GM18517 (cell line): ENCODE data around the gene MAGIX.

ENCODE experiments used
- ATAC-seq: cut with Tn5 transposase; IDR thresholded peaks from one replicate; pipeline ENCODE4 v1.9.1; 2021; ENCODE audit warnings: mild to moderate bottlenecking, moderate library complexity; ENCODE audit not compliant: unreplicated experiment

Gene MAGIX

DNA sequence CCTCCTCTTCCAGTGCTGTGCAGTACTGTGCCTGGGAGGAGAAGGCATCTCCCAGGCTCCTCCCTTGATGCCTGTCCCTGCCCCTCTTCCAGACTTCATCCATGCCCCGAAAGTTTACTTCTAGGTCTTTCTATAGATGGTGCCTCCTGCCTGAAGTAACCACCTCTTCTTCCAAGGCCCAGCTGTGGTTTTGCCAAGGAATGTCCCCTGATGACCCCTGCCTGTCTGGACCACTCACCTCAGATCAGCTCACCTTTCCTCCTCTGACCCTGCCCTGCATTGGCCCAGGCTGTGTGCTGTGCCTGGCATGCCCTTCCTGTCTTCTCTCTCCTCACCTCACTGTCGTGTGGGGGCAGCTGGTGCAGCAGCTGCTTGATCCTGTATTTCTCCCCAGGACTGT, 16.8 kb downstream of the MAGIX start:
- no peak for ATAC-seq

DNA sequence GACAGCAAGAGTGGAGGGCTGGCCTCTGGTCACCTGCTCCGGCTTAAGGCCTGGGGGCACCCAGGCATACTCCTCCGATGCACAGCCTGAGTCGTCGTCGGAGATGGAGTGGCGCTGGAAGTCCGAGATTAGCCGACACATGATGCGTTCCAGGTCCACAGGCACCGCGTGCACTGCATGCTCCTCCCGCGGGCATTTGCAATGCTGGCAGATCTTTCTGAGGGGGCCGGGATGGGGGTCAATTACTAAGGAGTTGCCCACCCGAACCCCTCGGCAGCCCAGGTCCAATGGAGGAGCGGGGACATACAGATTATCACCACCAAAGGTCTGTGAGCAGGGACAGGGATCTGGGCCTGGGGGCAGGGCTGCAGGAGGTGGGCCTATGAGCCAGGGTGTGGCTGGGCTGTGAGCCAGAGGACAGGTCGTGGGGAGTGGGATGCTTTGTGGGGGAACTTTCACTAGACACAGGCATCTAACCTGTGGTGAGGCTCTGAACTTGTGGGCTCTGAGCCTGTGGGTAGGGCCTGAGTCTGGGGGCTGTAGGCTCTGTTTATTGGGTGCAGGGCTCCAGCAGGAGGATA, 21.2 kb downstream of the MAGIX start:
- no peak for ATAC-seq

DNA sequence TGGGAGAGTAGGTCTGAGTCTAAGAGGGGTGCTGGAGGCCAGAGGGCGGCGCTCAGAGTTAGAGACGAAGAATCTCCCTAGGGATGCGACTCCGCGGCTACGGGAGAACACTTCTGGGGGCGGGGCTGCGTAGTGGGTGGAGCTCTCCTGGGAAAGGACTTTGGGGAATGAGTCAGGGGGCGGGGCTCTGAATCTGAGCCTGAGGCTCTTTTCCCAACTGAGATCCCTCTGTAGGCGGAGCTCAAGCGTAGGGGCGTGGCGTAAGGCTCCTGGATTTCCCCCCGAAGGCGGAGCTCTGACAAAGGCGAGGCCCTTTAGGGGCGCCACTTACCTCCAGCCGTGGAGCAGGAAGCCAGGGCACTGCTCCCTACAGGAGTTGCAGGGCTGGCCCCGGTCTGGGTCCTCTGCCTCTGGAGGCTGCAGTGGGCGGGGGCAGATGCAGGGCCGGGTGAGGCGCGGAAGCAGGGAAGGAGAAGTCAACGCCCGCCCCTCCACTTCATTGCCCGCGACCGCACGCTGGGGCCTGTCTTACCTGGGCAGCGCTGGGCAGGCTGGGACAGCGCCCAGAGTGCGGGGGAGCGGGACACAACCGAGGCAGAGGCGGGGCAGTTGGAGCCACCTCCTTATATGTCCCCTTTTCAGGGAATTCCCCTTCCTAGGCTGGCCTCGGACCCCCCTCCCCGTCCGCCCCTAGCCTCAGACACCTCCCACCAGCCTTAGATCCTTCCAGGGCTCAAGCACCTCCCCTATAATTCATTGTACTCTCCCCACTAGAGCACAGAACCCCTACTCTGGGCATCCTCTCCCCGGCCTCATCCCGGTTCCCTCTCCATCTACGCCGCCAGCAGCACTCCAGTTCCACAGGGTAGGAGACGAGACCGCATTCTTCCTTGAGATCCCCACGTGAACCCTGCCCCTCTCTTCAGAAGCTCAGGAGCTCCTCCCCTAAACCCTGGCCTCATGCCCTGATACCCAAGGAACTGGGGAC, 22.0 kb downstream of the MAGIX start:
- no peak for ATAC-seq

DNA sequence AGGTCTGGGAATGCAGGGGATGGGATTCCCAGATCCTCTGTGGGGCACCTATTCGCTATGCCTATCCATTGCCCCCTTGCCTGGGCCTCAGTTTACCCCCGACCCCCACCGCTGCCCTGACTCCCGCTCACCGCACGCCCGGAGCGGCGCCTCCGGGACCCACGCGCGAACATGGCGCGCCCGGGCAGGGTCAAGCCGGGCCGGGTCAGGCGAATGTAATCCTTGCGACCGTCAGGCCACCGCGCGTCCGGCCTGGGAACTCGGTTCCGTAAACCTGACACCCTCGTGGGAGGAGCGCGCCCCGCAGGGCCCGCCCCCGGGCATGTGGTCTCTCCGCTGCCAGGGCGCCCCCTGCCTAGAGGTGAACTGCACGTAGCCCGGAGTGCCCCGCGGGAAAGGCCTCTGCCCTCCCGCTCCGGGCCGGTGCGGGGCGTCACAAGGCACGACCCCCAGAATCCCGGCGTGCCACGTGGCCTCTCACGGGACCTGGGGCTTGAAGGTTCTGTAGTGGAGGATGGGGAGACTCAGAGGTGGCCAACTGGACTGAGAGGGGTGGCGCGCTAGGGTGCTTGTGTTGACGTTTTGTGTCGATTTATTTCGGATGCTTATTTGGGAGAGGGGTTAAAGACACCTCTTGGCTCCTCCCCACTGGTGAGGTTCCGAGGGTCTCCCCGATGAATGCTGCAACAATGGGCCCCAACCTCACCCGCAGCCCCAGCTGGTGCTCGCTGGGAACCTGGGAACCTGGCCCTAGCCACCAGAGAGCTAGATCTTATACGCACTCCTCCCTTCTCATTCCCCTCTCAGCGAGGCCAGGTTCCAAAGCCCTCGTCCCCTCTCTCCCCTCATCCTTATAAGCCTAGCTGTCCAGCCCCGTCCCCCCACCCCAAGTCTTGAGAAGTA, 23.8 kb downstream of the MAGIX start, which contains the start of gene PRICKLE3:
Gene PRICKLE3 (minus strand): TSS at position 249 of the 903 bp plus-strand sequence. CDS start 76 bp downstream, at position 173.
- no peak for ATAC-seq

DNA sequence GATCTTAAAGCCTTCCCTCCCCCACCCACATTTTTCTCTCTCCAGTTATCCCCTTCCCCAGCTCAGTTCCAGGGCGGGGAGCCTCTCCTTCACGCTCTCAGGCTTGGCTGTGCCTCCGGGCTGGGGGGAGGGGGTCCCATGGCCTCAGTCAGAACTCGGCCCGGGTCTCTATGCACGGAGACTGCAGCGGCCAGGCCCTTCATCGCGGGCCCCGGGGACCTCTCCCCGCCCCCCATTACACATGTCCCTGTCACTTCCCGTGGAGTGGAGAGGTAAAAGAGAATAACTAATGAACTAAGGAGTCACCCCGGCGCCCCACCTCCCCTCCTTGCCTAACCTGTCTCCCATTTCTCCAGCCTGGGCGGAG, 24.5 kb downstream of the MAGIX start:
- no peak for ATAC-seq

GRCh38 chrX:49187526-49187925, 25.0 kb downstream of the MAGIX start:
- no peak for ATAC-seq

- ATAC-seq: no peak
Observed at GRCh38 chrX:49188468-49189076, 26.0 kb downstream of the MAGIX start.

- no peak for ATAC-seq
Observed at GRCh38 chrX:49189606-49190005, 27.0 kb downstream of the MAGIX start.

DNA sequence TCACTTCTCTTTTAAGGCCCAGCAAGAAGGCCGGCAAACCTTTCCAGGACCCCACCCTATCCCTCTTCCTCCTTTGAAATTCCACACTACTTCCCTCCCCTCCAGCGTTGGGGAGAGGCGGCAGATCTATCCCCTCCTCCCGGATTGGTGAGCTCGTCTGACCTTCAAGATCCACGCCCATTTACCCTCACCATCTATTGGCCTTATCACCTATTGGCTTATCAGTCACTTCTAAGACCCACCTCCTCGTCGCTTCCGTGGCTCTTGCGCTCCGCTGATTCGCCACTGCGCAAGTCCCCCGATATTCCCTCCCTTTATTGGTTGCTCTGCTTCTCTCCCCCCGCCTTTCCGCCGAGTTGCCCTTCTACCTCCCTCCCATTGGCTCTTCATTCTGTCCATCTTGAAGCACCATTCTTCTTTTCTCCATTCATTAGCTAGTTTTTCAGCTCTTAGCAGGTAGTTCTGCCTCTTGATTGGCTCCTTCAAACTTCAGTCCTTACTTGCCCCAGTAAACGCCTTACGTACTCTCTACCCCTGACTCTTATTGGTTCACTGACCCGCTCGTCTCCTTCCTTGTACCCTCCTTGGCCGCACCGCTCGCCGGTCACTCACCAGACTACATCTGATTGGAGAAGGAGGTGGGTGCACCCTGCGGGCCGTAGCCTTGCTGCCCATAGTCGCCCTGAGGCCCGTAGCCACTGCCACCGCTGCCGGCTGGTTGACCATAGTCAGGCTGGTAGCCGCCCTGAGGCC, 28.4 kb downstream of the MAGIX start:
- ATAC-seq: peak; percentile 92

GRCh38 chrX:49191574-49192011, 29.0 kb downstream of the MAGIX start:
- peak; percentile 7 for ATAC-seq

- ATAC-seq: no peak
Observed at GRCh38 chrX:49192722-49193328, 30.3 kb downstream of the MAGIX start.

- ATAC-seq: no peak
Observed at GRCh38 chrX:49193542-49193964, 31.0 kb downstream of the MAGIX start.

GRCh38 chrX:49197543-49198087, 35.1 kb downstream of the MAGIX start:
- no peak for ATAC-seq

DNA sequence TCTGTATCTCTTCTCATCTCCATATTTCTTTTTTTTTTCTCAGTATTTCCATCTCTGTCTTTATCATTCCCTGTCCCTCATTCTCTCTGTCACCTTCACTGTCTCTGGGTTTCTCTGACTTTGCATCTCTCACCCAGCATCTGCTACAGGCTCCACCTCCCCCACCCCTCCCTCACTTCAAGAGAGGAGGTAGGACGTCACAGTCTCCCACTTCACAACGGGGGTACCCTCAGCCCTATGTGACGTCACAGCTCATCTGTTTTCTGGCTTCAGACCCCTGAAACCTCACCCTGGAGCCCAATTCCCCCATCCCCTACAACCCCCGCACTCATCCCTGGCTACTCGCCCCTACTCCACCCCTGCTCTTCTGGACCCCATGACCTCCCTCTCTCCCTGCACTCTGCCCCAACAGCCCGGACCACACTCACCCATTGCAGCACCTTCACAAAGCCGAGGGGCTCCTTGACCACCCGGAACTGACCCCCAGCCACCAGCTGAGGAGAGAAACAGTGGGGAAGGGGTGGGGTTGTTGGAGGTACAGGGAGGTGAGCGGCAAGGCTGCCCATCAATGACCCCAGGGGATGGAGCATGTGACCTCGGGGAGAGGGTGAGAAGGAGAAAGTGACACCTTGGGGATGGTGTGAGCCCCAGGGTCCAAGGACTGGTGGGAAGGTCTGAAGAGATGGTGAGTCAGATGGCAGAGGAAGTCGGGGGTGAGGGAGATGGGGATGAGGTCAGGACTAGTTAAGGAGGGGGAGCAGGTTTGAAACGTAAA, 36.2 kb downstream of the MAGIX start:
- no peak for ATAC-seq

DNA sequence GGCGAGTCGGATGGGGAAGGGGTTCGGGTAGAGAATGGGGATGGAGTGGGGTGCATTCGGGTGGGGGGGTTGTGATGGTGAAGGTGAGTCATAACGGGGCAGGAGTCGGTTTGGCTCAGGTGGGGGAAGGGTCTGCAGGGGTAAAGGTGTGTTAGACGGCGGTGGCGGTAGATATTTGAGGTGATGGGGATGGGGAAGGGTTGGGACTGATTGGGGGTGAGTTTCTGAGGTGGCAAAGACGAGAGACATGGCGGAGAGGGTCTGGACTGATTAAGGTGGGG, 36.7 kb downstream of the MAGIX start:
- no peak for ATAC-seq

GRCh38 chrX:49199906-49200771, 37.6 kb downstream of the MAGIX start, which contains the start of gene SYP:
Gene SYP (minus strand): TSS chrX:49200193. CDS start chrX:49200186, 7 bp downstream.
- peak; percentile 70 for ATAC-seq

DNA sequence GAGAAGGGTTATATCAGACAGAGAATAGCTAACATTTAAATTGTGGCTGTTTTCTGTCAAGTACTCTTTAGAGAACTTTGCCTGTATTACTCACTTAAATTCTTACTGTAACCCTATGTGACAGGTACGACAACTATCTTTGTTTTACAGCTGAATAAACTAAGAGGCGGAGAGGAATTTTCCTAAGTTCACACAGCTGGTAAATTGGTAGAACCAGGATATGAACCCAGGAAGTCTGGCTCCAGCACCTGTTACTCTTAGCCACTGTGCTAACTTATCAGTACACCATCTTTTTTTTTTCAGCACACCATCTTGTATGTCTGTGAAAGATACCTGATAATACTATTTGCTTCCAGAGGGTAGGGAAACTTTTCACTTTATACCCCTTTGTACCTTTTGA, 39.5 kb downstream of the MAGIX start:
- no peak for ATAC-seq

DNA sequence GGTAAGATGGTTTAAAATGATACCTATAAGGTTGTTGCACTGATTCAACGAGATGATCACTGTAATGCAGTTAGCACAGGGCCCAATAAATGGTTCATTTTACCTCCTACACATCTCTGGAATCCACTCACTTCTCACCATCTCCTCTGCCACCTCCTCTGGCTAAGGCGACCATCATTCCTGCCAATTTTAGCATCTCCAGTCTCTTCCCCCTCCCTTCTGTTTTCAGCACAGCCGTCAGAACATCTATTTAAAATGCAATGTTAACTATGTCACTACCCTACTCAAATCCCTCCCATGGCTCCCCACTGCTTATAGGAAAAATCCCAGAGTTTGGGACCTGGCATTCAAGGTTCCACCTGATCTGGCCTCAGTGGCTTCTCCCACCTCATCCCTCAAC, 41.0 kb downstream of the MAGIX start:
- ATAC-seq: no peak
